ENCODE measurements around the gene HSF2.
"Not testable (repeated sequence)": the region's sequence is repeated elsewhere in the genome, so short reads cannot be mapped to it uniquely, and the experiment has no call there.

Gene HSF2

DNA sequence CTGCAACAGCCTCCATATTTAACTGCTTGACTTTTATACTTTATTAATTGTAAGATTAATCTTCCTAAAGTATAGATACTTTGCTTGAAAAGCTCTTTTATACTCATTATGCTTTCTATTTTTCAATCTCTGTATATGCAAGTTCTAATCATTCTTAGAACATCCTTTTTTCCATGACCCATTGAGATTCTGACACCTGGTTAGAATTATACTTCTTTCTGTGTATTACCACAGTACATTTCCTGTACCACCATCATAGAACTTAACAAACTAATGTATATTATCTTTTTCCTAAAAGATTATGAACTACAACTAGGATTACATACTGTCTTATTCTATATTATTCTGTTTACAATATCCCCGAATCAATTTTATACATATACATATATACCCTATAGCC is 58.6 kb downstream of the HSF2 start:
- DNase-seq: no peak

DNA sequence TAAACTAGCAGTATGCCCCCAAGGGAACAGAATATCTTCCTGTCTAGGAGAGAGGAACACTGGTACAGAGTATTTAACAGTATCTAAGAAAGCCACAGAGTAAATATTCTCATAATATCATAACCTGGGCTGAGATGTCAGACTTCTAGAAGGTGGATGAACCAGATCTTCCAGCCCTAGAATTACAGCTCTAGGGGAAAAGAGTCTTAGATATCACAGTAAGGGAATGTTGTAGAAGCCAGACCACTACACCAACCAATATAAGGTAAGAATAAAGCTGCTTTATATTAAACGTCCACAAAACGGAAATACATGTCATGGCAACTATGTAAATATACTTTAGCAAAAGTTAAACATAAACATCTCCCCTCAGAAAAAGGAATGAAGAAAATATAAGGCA is 59.8 kb downstream of the HSF2 start:
- no peak for DNase-seq

DNA sequence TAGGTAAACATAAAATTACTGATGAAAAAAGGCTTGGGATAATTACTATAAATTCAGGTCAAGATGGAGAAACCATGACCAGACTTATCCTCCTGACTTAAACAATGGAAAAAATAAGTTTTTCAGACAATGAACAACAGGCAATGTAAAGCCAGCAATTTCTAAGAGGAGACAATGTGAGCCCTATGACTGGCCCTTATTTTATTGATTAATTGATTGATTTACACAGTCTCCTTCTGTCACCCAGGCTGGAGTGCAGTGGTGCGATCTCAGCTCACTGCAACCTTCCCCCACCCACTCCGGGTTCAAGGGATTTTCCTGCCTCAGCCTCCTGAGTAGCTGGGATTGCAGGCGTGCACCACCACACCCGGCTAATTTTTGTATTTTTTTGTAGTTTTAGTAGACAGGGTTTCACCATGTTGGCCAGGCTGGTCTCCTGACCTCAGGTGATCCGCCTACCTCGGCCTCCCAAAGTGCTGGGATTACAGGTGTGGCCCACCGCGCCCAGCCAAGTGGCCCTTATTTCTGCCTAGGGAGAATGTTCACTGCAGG is 60.5 kb downstream of the HSF2 start:
- not testable (repeated sequence) for DNase-seq

DNA sequence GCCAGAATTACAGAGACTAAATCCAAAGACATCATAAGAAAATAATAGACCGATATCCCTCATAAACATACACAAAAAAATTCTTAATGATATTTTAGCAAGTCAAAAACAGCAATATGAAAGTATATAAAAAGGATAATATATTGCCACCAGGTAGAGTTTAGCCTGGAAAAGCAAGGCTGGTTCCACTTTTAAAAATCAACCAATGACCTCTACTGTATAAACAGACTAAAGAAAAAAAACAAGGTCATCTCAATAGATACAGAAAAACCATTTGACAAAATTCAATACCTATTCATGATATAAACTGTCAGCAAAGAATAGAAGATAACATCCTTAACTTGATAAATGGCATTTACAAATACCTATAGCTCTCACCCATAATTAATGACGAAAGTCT is 62.4 kb downstream of the HSF2 start:
- DNase-seq: no peak

DNA sequence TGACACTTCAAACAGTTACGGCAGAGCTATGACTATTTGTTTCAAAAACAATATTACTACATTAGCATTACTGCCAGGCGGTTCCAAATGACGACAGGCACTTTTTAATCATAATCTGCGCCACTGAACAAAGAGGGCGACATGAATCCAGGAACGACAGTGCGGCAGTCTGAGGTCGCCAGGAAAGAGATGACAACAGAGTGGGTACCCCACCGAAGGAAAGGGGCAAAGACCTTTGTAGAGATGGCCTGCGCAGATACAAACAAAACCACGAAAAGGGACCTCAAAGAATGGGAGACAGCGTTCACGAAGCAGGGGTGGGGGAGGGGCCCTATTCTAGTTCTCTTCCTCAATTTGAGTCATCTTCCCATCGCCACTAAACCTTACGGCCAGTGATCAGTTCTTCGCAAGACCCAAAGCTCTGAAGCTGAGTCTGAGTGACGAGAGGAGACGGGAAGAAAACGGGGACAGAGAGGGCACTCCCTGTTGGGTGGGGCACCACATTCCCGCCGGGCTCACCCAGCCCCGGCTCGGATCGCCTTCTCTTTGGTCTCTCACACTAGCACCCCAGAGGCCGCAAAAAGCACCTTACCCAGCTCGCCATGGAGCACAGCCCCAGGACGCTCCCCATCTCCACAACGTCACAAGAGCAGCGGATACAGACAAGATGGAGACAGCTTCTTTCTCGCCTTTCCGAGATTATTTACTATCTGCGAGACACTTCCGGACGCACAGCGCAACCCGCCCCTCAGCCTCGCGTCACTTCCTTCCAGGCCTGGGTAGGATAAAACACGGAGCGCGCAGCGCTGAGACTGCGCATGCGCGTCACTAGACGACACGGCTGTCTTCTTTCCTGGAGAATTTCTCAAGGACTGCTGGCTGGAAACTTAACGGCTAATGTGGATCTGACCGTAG is 71.9 kb downstream of the HSF2 start, which contains the start of gene SERINC1:
Gene SERINC1 (minus strand): TSS at position 701 of the 915 bp plus-strand sequence. CDS start 70 bp downstream, at position 631.
- DNase-seq: peak; percentile 97

DNA sequence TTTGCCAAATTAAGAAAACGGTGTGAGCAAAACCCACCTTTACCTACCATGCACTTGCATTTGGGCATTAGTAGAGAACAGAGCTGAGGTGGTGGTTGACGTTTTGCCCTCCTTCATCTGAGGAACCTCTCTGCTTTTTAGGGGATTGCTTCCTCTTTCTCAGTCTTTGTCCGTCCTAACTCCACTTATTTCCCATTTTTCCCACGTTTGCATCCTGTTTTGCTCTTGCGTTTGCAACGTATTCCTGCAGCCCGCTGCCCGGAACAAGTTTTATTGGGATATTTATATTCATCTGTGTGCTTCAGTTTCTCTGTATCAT is 72.5 kb downstream of the HSF2 start:
- DNase-seq: no peak

DNA sequence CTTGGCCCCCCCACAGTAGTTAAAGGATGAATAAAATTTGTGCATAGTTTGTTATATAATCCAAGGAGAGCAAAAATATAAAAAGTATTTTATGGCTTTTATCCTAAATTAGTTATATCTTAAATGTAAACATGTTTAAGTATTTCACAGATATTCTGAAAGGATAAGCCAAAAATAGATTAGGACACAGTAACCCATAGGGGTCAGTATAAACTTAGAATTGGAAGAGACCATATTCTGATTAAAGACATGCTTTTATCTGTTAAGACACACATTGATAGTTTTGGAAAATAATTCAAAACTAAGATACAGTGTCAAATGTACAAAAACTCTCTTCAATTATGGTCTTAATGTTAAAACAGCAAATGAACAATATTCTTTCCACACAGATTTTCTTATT is 76.7 kb downstream of the HSF2 start:
- no peak for DNase-seq

DNA sequence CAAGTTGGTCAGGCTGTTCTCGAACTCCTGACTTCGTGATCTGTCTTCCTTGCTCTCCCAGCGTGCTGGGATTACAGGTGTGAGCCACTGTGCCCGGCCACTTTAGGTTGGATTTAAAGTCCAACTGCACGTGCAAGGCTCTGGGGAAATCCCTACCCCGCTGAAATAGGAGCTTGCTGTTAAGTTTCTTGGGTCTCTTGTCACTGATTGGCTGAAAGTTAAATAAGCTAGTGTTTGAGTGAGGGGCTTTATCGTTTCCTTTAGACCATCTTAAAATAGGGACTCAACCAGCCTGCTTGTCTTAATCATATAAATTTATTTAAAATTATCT is 83.3 kb downstream of the HSF2 start:
- peak; percentile 70 for DNase-seq
